ENCODE measurements around the gene SMARCA4.

GRCh38 chr19:11053817-11054195, 93.0 kb downstream of the SMARCA4 start:
- TF ChIP-seq POLR2AphosphoS5 (IDR thresholded peaks at IDR 0.05; ENCODE audit: low read depth, low read length) (no peak), POLR2A (IDR thresholded peaks at IDR 0.05; ENCODE audit: low read depth, low read length) (no peak), TAF1 (IDR thresholded peaks at IDR 0.05; ENCODE audit: borderline replicate concordance, low read depth, low read length) (no peak)
